ENCODE measurements around the gene ARHGAP24. TPM values are rescaled to one million over a fixed set of nuclear protein-coding genes. Genes with fewer than 3 reads are reported as not detected.

The ARHGAP24 gene
- total RNA-seq (not detected), polyA plus RNA-seq (not detected)

DNA sequence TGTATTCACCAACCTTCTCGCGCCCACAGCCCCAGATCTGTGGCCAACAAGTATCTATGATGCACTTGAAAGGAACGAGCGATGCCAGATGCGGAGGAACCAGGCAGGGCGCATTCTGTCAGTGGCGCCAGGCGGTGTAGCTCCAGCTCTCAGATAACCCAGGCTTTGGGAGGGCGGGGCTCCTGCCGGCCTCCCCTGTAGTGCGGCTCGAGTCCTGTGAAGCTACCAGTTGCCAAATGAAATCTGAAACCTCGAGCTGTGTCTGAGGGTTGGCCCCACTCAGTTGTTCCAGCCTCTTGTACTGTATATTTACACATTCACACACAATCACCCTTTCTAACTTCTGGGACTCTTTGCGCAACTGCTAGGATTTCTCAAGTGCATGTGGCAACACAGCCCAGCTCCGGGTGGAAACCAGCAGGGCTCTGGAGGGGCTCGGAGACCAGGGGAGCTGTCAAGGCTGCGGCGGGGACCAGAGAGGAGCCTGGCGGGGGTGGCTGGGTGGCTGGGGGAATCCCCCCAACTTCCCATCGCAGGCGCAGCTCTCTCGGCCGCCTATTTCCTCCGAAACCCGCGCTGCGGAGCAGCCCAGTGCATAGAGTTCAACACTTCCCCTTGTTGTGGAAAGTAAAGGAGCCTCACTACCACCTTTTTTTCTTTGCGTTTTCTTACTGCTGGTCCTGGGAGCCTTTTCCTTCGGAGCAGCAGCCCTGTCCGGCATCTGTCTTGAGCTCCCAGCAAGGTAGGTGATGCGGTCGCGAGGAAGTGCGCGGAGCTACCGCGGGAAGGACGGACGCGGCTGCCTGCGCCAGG, at the start of gene ARHGAP24:
TSS of gene ARHGAP24 (plus strand) at position 333 of the 813 bp plus-strand sequence.
- H3K27ac Mint-ChIP-seq, result no peak within 1 kb of the TSS
- Histone ChIP-seq H3K9me3 (ENCODE audit: low read length) (no peaks in the 10 kb centered on the region), H3K27ac (ENCODE audit: low read depth, low read length) (no peak within 1 kb of the TSS), H3K4me1 (ENCODE audit: insufficient read depth, low read length) (no peaks in the 10 kb centered on the region), H3K36me3 (ENCODE audit: insufficient read depth, low read length) (no peaks in the 10 kb centered on the region), H3K27me3 (ENCODE audit: insufficient read depth, low read length, poor library complexity, severe bottlenecking) (no peaks in the 10 kb centered on the region), H3K4me3 (ENCODE audit: low read length) (no peak within 1 kb of the TSS)
- peaks cover 2 to 7% of the 10 kb centered on the region in 2 donors for H3K27me3 Mint-ChIP-seq
- H3K4me3 Mint-ChIP-seq, result peak within 1 kb of the TSS in 1 of 7 donors; percentile 15
- peaks cover 0 to 13% (median 5%) of the 10 kb centered on the region in 5 donors for H3K9me3 Mint-ChIP-seq
- no peak for DNase-seq
- POLR2A ChIA-PET, result no interaction called here
- no peaks in the 10 kb centered on the region for H3K36me3 Mint-ChIP-seq
- no peaks in the 10 kb centered on the region for H3K4me1 Mint-ChIP-seq
- CTCF ChIA-PET, result no interaction called here

DNA sequence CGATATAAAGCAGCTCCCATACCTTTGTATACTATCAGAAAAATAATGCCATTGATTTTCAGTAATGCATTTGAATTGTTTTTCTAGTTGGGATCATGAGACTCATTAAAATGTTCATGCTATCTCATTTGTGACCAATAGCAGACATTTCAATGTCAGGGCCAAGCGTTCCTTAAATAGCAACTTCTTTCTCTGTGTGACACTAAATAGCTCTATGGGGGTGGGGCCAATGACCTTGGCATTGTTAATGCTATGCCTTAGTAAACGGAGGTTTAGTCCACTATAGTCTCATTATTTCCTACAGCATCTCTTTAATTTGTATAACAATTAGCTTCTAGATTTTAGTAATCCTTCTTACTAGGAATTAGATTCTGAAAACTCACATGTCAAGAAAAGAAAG, 48.6 kb upstream of the ARHGAP24 start:
- Histone ChIP-seq H3K4me1 (ENCODE audit: insufficient read depth, low read length) (no peaks in the 10 kb centered on the region), H3K9me3 (ENCODE audit: low read length) (no peaks in the 10 kb centered on the region), H3K4me3 (ENCODE audit: low read length) (no peak overlapping the region), H3K27me3 (ENCODE audit: insufficient read depth, low read length, poor library complexity, severe bottlenecking) (no peaks in the 10 kb centered on the region), H3K36me3 (ENCODE audit: insufficient read depth, low read length) (no peaks in the 10 kb centered on the region), H3K27ac (ENCODE audit: low read depth, low read length) (no peak overlapping the region)
- peaks cover 0 to 10% (median 4%) of the 10 kb centered on the region in 5 donors for H3K9me3 Mint-ChIP-seq
- no peak for DNase-seq
- CTCF ChIA-PET, result no interaction called here
- no peaks in the 10 kb centered on the region for H3K27me3 Mint-ChIP-seq
- H3K27ac Mint-ChIP-seq, result no peak overlapping the region
- POLR2A ChIA-PET, result no interaction called here
- no peaks in the 10 kb centered on the region for H3K4me1 Mint-ChIP-seq
- H3K4me3 Mint-ChIP-seq, result no peak overlapping the region
- no peaks in the 10 kb centered on the region for H3K36me3 Mint-ChIP-seq

DNA sequence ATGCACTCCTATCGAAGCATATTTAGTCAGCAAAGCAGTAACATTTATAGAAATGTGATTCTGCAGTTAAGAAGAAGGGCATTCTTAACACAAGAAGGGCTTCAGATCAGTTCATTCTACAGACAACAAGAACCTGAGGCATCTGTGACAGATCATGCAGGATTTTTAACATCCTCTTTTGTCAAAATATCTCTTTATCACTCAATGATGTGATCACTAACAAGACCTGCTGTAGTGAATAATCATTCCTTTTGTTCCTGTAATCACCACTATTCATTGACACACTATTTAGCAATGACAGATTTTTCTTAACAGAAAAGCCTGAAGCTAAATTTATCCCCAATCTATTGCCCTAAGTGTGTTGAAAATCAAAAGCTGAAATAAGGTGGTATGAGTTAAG, 47.8 kb upstream of the ARHGAP24 start:
- Mint-ChIP-seq H3K4me3 (no peak overlapping the region), H3K27ac (no peak overlapping the region), H3K4me1 (no peaks in the 10 kb centered on the region), H3K27me3 (no peaks in the 10 kb centered on the region), H3K9me3 (peaks cover 0 to 10% (median 4%) of the 10 kb centered on the region in 5 donors), H3K36me3 (no peaks in the 10 kb centered on the region)
- ChIA-PET CTCF (no interaction called here), POLR2A (no interaction called here)
- Histone ChIP-seq H3K4me3 (ENCODE audit: low read length) (no peak overlapping the region), H3K36me3 (ENCODE audit: insufficient read depth, low read length) (no peaks in the 10 kb centered on the region), H3K27ac (ENCODE audit: low read depth, low read length) (no peak overlapping the region), H3K27me3 (ENCODE audit: insufficient read depth, low read length, poor library complexity, severe bottlenecking) (no peaks in the 10 kb centered on the region), H3K4me1 (ENCODE audit: insufficient read depth, low read length) (no peaks in the 10 kb centered on the region), H3K9me3 (ENCODE audit: low read length) (no peaks in the 10 kb centered on the region)
- DNase-seq, result no peak

DNA sequence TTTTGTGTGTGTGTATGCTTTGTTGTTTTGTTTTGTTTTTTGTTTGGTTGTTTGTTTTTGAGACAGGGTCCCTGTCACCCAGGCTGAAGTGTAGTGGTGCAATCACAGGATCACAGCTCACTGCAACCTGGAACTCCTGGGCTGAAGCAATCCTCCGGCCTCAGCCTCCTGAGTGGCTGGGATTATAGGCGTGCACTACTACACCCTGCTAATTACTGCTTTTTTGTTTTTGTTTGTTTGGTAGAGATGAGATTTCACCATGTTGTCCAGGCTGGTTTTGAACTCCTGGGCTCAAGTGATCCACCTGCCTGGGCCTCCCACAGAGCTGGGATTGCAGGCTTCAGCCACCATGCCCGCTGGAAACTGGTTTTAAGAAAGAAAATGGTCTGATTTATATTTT, 44.7 kb upstream of the ARHGAP24 start:
- Mint-ChIP-seq H3K27ac (no peak overlapping the region), H3K4me3 (no peak overlapping the region), H3K36me3 (no peaks in the 10 kb centered on the region), H3K9me3 (peaks cover 0 to 7% (median 3%) of the 10 kb centered on the region in 5 donors), H3K27me3 (no peaks in the 10 kb centered on the region), H3K4me1 (no peaks in the 10 kb centered on the region)
- ChIA-PET POLR2A (no interaction called here), CTCF (no interaction called here)
- Histone ChIP-seq H3K27me3 (ENCODE audit: insufficient read depth, low read length, poor library complexity, severe bottlenecking) (no peaks in the 10 kb centered on the region), H3K9me3 (ENCODE audit: low read length) (no peaks in the 10 kb centered on the region), H3K4me3 (ENCODE audit: low read length) (no peak overlapping the region), H3K27ac (ENCODE audit: low read depth, low read length) (no peak overlapping the region), H3K36me3 (ENCODE audit: insufficient read depth, low read length) (no peaks in the 10 kb centered on the region), H3K4me1 (ENCODE audit: insufficient read depth, low read length) (no peaks in the 10 kb centered on the region)
- DNase-seq, result no peak

DNA sequence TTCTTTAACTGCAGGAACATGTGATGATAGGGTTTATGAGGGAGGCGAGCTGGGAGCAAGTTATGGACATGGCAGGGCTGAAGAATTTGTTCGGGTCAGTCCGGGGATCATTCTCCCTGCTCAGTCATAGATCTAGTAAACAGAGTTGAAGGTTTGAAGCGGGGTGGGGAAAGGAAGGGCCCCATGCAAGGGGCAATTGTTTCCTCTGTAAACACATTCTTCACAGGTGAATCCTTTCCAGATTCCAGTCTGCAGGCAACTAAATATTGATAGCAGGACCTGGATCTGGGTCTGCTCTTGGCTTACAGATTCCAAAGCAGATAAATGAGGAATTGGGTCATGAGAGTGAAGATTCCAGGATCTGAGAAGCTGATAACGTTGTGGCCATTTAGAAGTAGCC, 44.3 kb upstream of the ARHGAP24 start:
- Histone ChIP-seq H3K4me3 (ENCODE audit: low read length) (no peak overlapping the region), H3K27me3 (ENCODE audit: insufficient read depth, low read length, poor library complexity, severe bottlenecking) (no peaks in the 10 kb centered on the region), H3K27ac (ENCODE audit: low read depth, low read length) (no peak overlapping the region), H3K36me3 (ENCODE audit: insufficient read depth, low read length) (no peaks in the 10 kb centered on the region), H3K4me1 (ENCODE audit: insufficient read depth, low read length) (no peaks in the 10 kb centered on the region), H3K9me3 (ENCODE audit: low read length) (no peaks in the 10 kb centered on the region)
- Mint-ChIP-seq H3K4me3 (no peak overlapping the region), H3K27me3 (no peaks in the 10 kb centered on the region), H3K9me3 (peaks cover 0 to 7% (median 3%) of the 10 kb centered on the region in 5 donors), H3K4me1 (no peaks in the 10 kb centered on the region), H3K27ac (peak overlapping the region in 1 of 8 donors; percentile 21), H3K36me3 (no peaks in the 10 kb centered on the region)
- CTCF ChIA-PET, result no interaction called here
- no peak for DNase-seq
- POLR2A ChIA-PET, result no interaction called here

DNA sequence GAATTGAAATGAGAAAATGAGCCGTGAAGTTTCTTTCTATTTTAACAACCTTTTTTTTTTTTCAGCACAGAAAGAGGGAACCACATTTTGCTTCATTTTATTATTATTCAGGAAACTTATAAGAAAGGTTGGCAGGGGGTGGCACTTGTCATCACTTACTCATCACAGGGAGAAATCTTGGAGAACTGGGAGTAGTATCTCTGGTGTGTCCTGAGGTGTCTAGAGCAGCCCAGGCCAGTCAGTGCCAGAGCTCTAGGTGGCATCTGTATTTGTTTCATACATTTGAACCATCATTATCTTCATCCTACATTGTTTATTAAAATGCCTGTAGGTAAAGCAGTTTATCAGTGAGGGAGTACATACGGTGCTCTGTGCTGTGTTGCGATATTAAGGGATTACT, 43.8 kb upstream of the ARHGAP24 start:
- CTCF ChIA-PET, result no interaction called here
- Mint-ChIP-seq H3K4me1 (no peaks in the 10 kb centered on the region), H3K27ac (no peak overlapping the region), H3K27me3 (no peaks in the 10 kb centered on the region), H3K36me3 (no peaks in the 10 kb centered on the region), H3K9me3 (peaks cover 0 to 4% (median 0%) of the 10 kb centered on the region in 5 donors), H3K4me3 (no peak overlapping the region)
- POLR2A ChIA-PET, result no interaction called here
- Histone ChIP-seq H3K27me3 (ENCODE audit: insufficient read depth, low read length, poor library complexity, severe bottlenecking) (no peaks in the 10 kb centered on the region), H3K9me3 (ENCODE audit: low read length) (no peaks in the 10 kb centered on the region), H3K36me3 (ENCODE audit: insufficient read depth, low read length) (no peaks in the 10 kb centered on the region), H3K4me3 (ENCODE audit: low read length) (no peak overlapping the region), H3K4me1 (ENCODE audit: insufficient read depth, low read length) (no peaks in the 10 kb centered on the region), H3K27ac (ENCODE audit: low read depth, low read length) (no peak overlapping the region)
- DNase-seq, result no peak

DNA sequence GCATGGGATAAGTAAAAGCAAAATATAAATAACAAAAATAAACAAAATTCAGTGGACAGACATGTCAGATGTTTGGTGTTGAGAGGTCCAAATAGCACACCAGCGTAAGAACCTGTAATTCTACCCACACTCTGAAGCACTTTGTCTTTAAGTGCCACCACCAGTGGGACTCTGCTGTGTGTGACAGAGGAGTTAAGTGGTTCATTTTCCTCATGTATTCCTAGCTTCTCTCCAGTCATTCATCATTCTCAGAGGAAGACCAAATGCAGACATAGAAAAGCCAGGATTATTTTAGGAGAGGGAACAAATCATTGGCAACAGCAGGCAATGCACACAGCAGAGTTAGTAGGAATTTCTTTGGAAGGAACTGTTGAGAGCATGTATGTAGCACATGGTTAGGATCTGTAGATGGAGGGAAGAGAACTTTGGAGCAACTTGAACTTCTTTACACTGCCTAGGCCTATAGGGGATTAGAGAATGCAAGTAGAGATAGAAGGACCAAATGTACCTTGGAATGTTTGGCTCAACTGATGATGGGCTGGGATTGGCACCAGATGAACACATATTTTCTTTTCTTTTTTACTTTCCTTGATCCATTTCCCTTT, 43.0 kb upstream of the ARHGAP24 start:
- Histone ChIP-seq H3K4me1 (ENCODE audit: insufficient read depth, low read length) (no peaks in the 10 kb centered on the region), H3K9me3 (ENCODE audit: low read length) (no peaks in the 10 kb centered on the region), H3K4me3 (ENCODE audit: low read length) (no peak overlapping the region), H3K27ac (ENCODE audit: low read depth, low read length) (no peak overlapping the region), H3K36me3 (ENCODE audit: insufficient read depth, low read length) (no peaks in the 10 kb centered on the region), H3K27me3 (ENCODE audit: insufficient read depth, low read length, poor library complexity, severe bottlenecking) (no peaks in the 10 kb centered on the region)
- no peak overlapping the region for H3K27ac Mint-ChIP-seq
- no peak overlapping the region for H3K4me3 Mint-ChIP-seq
- no peaks in the 10 kb centered on the region for H3K4me1 Mint-ChIP-seq
- H3K36me3 Mint-ChIP-seq, result no peaks in the 10 kb centered on the region
- peaks cover 0 to 5% (median 2%) of the 10 kb centered on the region in 5 donors for H3K9me3 Mint-ChIP-seq
- DNase-seq, result no peak
- POLR2A ChIA-PET, result no interaction called here
- no peaks in the 10 kb centered on the region for H3K27me3 Mint-ChIP-seq
- CTCF ChIA-PET, result no interaction called here

DNA sequence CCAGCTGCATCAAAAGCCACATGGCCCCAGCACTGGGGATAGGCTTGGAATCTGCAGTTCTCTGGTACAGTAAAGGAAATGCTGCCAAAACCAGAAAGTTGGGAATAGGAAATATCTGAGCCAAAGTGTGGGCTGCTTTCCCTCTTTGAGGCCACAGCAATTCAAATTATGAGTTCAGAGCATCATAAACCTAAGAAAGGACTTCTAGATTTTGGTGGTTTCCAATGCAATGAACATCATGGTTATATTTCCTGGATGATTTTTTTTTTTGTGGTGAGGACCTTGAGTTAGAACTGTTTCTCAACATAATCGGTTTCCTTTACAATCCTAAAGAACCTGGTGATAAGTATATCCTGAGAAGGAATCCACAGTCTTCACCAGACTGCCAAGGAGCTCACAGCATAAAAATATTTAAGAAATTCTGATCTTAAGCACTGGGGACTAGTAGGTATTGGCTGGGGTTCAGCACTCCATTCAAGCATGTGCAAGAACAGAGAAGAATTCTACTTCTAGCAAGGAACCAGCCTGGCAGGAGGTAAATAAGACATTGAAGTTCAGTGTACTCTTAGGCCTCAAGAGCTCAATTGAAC, 29.8 kb upstream of the ARHGAP24 start:
- CTCF ChIA-PET, result no interaction called here

More for the DNA sequence above, 29.8 kb upstream of the ARHGAP24 start:
- no peak overlapping the region for H3K4me3 ChIP-seq (ENCODE audit: low read length)
- no peaks in the 10 kb centered on the region for H3K4me1 Mint-ChIP-seq
- no peaks in the 10 kb centered on the region for H3K36me3 ChIP-seq (ENCODE audit: insufficient read depth, low read length)
- H3K27me3 ChIP-seq (ENCODE audit: insufficient read depth, low read length, poor library complexity, severe bottlenecking), result no peaks in the 10 kb centered on the region
- H3K9me3 ChIP-seq (ENCODE audit: low read length), result no peaks in the 10 kb centered on the region
- no peaks in the 10 kb centered on the region for H3K27me3 Mint-ChIP-seq
- peaks cover 0 to 3% (median 2%) of the 10 kb centered on the region in 5 donors for H3K9me3 Mint-ChIP-seq
- no peak overlapping the region for H3K27ac ChIP-seq (ENCODE audit: low read depth, low read length)
- peaks cover 0 to 2% (median 0%) of the 10 kb centered on the region in 3 donors for H3K36me3 Mint-ChIP-seq
- no peak for DNase-seq
- no peak overlapping the region for H3K4me3 Mint-ChIP-seq
- POLR2A ChIA-PET, result no interaction called here
- no peak overlapping the region for H3K27ac Mint-ChIP-seq
- H3K4me1 ChIP-seq (ENCODE audit: insufficient read depth, low read length), result no peaks in the 10 kb centered on the region
